GM19324 (cell line): ENCODE data around the gene HSPA1B.
"Not testable (repeated sequence)": the region's sequence is repeated elsewhere in the genome, so short reads cannot be mapped to it uniquely, and the experiment has no call there.

Experiments
- ATAC-seq: cut with Tn5 transposase; IDR thresholded peaks from one replicate; pipeline ENCODE4 v1.9.1; 2021; ENCODE audit warnings: mild to moderate bottlenecking, moderate library complexity; ENCODE audit not compliant: unreplicated experiment, low FRiP score

The HSPA1B gene

DNA sequence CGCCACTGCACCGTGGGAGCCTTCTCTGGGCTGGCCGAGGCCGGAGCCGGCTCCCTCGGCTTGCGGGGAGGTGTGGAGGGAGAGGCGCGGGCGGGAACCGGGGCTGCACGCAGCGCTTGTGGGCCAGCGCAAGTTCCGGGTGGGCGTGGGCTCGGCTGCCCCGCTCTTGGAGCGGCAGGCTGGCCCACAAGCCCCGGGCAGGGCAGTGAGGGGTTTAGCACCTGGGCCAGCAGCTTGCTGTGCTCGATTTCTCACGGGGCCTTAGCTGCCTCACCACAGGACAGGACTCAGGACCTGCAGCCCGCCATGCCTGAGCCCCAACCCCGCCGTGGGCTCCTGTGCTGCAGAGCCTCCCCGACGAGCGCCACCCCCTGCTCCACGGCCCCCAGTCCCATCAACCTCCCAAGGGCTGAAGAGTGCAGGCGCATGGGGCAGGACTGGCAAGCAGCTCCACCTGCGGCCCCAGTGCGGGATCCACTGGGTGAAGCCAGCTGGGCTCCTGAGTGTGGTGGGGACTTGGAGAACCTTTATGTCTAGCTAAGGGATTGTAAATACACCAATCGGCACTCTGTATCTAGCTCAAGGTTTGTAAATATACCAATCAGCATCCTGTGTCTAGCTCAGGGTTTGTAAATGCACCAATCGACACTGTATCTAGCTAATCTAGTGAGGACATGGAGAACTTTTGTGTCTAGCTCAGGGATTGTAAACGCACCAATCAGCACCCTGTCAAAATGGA lies 24.6 kb downstream of the HSPA1B start:
- not testable (repeated sequence) for ATAC-seq

DNA sequence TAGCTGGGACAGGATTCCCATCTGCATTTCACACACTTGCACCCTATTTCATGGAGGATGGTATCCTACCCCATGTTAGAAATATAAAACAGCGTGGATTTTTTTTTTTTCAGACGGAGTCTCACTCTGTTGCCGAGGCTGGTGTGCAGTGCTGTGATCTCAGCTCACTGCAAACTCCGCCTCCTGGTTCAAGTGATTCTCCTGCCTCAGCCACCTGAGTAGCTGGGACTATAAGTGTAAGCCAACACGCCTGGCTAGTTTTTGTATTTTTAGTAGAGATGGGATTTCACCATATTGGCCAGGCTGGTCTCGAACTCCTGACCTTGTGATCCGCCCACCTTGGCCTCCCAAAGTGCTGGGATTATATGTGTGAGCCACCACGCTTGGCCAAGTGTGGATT lies 30.2 kb downstream of the HSPA1B start:
- not testable (repeated sequence) for ATAC-seq

DNA sequence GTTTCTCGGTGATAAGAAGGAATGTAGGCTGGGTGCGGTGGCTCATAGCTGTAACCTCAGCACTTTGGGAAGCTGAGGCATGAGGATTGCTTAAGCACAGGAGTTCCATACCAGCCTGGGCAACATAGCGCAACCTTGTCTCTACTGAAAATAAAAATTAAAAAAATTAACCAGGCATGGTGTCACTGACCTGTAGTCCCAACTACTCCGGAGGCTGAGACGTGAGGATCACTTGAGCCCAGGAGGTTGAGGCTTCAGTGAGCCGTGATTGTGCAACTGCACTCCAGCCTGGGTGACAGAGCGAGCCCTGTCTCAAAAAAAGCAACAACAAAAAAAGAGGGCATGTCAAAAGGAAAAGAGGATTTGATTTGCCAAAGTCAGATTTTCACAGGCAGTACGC lies 31.2 kb downstream of the HSPA1B start:
- no peak for ATAC-seq

DNA sequence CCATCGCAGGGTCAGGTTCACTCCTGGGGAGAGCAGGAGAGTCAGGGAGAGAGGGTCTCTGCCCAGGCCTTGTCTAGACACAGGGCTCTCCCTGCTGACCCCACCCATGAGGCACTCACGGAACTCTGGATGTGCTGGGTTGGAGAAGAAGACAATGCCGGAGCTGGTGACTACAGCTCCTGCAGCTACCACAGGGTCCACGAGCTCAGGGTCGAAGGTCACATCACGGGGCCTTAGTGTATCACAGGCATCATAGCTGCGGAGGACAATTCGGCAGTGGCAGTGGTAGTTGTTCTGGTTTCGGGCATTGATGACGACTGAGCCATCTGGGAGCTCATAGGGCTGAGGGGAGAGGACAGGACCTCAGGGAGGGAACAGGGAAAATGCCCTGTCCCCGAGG lies 32.4 kb downstream of the HSPA1B start:
- ATAC-seq: no peak

DNA sequence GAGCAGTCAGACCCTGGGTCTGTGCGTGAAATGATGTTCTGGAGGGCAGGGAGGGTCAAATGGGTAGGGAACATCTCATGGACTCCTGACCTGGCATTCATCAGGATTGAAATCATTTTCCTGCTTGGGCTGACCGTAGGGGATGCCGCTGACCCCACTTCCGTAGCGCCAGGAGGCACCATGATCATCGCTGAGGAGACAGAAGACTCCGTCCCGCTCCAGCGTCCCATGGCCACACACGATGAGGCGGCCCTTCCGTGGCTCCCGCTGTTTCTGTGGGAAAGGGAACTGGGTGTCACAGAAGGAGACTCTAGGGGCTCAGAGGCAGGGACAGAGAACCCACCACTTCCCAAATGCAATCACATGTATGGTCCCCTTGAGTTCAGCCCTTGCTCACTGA lies 32.8 kb downstream of the HSPA1B start:
- ATAC-seq: no peak

DNA sequence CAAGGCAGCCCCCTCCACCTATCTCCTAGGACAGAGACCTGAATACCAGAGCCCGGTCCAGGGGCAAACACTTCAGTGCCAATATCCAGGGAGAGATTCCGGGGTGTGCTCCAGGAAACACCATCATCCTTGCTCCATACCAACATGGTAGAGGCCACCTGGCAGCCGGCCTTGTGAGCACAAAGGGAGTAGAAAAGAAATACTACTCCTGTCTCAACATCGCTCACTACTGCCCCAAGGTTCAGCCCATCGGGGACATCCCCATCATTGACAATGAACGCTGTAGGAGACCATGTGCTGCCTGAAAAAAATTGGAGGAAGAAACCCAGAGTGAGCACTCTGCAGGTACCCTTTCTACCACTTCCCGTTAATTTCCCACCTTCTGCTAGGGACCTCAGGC lies 33.6 kb downstream of the HSPA1B start:
- no peak for ATAC-seq

DNA sequence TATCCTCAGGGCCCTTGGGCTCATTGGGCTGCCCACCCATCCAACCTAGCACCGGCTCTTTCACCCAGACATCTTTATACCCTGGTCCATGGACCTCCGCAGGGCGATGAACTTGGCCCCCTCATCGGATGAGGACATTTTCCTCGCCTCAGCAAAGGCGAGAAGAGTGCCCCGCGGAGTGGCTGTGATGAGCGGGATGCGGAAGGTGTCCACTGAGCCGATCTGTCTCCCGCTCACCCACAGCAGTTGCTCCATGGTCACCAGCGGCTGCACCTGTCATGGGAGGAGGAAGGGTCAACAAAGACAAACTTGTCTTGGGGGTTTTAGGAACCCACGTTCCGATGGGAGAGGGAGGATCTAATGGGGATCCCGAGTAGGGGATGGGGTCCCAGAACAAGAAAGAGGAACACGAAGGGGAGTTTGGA lies 34.4 kb downstream of the HSPA1B start:
- ATAC-seq: no peak

DNA sequence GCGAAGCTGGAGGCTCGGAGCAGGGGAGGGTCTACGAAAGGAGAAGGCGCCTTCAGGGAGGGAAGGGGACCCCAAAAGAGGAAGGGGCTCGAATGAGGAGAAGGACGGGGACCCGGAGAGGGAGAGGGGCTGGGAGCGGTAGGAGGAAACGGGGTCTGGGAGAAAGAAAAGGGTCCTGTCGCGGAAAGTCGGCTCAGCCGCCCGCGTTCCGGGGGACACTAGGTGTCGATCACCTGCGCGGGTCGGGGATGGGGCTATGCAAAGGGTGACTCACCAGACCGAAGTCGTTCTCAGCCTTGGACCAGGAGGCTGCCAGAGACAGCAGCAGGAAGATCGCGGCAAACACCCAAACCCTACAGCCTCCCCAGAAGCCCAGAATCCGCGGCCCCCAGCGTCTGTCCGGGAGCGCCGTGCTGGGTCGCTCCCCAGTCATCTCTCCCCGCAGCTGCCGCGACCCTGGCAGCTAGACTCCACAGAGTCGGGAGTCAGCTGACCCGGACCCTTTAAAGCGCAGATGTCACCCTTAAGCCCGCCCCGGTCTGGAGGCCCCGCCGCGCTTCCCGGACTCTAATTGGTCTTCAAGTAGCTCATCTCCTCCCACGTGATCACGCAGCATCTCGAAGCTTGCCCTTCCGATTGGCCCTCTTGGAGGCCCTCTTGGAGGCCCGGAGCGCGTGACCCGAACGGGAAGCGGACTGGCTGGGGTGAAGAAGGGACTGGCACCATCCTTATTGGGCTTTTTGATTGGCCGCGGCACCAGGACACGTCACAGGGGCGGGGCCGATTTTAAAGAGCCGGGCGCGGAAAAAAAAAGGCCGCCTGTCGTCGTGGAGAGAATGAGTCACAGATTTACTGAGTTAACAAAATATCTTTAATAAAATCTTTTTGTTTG lies 35.1 kb downstream of the HSPA1B start, which contains the start of gene NEU1:
Gene NEU1, minus strand, starts transcription at position 478 of the 892 bp plus-strand sequence. Its CDS starts 45 bp downstream, at position 433.
- peak; percentile 92 for ATAC-seq

DNA sequence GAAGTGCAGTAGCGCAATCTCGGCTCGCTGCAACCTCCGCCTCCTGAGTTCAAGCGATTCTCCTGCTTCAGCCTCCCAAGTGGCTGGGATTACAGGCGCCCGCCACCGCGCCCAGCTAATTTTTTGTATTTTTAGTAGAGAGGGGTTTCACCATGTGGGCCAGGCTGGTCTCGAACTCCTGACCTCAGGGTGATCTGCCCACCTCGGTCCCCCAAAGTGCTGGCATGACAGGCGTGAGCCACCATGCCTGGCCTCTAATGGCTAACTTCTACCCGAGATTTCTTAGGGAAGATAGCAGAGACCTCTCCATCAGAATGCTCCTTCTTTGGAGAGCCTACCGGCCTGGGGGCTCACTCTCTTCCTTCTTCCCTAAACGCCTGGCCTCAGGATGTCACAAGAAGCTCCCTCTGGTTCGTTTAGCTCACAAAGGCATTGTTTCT lies 36.6 kb downstream of the HSPA1B start:
- not testable (repeated sequence) for ATAC-seq

DNA sequence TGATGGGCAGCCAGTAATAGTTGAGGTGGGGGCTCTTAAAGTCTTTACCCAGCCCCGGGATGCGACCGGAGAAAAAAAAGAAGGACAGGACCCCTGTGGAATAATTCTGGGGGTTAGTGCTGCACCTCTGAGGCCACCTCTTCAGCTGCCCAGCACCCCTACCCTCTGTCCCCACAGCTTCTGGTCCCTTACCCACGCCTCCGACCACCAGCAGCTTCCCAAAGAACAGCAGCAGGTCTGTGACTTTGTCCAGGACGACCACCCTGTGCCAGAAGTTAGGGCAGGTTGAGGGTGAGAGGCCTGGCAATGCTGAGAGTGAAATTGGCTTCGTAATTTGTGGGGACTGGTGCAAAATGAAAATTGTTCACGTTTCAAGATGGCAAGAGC lies 37.3 kb downstream of the HSPA1B start:
- no peak for ATAC-seq

DNA sequence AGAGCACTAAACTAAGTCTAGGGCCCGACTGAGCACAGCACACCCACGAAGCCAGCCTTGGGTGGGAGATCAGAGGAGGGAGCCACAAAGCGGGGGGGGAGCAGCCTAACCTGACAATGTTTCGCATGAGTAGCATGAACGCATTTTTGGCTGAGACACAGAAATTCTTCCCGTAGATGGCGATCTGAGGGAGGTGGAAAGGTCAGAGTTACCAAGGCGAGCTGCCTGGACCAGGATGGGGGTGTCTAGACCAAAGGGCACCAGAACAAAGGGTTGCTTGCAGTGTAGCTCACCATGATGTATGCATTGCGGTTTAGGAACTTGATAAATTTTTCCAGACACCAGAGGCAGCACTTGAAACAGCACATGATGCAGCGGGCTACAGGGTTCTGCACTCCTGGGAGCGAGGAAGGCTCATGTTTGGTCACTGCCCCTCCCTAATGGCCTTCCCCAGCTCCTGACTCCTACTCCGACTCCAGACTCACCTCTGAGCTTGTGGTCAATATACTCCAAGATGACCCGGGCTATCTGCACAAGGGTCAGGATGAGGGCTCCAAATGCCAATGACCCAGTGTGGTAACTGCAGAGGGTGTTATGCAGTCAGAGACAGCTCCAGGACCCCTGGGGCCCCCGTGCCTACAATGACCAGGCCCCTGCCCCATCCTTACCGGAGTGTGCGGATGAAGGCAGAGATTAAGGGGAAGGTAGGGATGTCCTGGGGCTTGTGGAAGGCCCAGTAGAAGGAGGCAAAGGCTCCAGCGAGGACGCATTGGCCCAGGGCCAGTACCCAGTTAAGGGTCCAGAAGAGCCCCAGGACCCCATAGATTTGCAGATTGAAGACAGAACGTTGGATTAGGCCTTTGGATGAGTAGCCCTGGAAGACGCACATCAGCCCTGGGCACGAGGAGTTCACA lies 37.9 kb downstream of the HSPA1B start:
- ATAC-seq: no peak

DNA sequence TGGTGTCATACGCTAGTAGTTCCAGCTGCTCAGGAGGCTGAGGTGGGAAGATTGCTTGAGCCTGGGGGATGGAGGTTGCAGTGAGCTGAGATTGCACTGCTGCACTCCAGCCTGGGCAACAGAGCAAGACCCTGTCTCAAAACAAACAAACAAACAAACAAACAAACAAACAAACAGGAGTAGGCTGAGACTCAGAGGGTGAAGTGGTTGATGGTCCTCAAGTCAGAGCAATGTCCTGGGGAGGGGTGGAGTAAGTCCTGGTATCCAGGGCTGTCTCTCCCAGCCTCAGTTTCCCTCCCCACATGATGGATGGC lies 41.1 kb downstream of the HSPA1B start:
- not testable (repeated sequence) for ATAC-seq

DNA sequence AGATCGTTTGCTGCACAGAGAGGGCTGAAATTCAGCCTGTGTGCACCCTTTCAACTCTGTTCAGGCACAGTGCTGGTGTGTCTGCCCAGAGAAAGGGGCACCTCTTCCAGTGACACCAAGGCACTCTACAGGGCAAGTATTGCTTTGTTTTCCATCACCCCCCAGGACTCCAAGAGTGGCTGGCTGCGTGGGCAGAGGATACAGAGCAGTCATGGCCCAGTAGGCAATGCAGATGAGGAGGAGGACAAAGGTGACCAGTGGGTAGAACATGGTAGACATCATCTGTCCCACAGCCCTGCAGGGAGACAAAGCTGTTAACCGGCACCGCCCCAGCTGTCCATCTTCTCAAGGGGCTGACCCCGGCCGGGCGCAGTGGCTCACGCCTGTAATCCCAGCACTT lies 41.8 kb downstream of the HSPA1B start:
- ATAC-seq: no peak

DNA sequence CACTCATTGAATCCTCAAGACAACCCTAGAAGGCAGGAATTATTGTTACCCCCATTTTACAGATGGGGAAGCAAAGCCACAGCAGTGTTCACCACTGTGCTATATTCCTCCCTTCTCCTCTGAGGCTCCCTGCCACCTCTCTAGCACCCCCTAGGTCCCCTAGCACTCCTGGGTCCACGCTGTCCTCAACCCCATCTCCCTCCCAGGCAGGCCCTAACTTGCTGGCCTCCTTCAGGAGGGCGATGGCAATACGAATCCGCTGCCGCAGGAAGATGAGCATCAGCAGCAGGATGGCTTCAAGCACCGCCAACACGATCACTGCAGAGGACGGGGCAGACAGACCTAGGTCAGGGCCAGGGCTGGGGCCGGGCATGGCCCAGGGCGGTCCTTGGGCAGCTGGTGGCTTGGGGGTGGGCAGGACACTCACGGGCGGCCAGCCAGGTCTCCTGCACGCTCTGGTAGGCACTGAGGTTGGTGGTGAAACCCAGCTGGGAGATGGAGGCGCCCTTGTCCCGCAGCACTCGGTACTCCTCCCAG lies 42.9 kb downstream of the HSPA1B start:
- ATAC-seq: no peak

DNA sequence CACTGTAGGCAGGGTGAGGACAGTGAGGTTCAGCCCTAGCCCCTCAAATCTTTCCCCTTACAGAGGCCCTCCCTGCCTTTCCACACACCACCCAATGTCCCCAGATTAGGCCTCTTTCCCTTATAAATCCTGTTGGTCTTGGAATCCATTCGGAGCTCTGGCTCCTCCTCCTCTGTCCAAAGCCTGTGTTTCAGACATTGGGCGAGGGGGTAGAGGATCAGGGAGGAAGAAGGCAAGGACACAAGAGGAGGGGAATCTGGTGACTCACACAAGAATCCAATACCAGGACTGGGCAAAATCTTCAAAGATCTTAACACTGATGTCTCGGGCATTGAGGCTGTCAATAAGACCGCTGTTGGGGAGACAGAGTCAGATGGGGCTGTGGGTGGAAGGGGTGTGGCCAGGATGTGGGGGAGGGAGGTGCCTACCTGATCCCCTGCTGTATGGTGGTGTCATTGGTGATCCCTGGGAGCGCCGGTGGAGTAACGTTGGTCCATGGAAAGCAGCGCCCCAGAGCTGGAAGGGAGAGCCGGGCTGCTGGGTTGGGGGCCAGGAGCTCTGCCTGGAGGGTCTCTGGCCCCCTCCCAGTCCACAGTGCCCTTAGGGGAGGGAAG lies 43.6 kb downstream of the HSPA1B start:
- no peak for ATAC-seq

DNA sequence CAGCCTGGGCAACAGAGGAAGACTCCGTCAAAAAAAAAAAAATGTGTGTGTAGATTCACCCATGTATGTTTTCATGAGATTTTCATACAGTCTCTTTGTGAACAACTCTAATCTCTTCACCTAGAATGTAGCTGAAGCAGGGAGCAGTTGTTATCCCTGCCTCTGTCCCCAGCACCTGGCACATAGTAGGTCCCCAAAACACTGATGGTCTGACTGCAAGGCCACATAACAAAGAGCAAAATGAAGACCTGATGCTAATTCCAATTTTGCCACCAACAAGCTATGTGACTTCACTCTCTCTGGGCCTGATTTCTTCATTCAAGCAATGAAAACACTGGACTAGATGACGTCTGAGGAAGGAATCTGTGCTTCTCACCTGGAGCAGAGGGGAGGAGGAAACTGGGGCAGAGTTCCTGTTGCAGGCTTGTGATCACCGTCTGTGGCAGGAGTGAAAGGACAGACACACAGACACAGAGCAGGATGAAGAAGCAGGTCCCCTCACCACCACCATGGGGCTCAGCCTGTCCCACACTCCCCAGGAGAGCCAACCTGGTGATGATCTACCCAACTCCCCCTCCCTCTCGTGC lies 46.6 kb downstream of the HSPA1B start:
- ATAC-seq: no peak

DNA sequence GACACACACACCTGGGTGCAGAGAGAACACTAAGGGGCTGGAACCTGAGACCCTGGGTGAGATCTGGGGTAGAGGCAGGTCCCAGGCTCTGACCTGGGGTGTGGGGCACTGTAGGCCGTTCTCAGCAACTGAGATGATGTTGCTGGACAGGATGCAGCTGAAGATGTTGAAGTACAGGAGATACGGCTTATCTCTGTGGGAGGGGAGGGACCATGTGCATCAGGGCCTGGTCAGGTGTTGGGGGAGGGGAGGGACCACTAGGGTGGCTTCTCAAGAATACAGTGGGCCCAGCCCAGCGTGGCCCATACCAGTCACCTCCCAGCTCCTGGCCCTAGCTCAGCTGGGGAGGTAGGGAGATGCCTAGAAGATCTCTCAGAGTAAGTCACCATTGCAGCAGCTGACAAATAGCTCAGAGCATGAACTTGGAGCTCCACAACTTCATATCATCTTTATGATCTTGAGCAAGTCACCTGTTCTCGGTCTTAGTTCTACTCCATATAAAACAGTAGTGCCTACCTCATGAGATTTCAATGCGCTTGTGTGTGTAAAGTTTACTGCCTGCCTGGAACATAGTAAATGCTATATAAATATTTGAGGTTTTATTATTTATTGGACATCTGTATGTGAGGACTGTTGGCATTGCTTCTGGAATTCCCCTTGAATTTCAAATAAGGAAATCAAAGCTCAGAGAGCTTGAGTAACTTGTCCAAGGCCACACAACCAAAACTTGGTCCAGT lies 47.5 kb downstream of the HSPA1B start:
- ATAC-seq: no peak

DNA sequence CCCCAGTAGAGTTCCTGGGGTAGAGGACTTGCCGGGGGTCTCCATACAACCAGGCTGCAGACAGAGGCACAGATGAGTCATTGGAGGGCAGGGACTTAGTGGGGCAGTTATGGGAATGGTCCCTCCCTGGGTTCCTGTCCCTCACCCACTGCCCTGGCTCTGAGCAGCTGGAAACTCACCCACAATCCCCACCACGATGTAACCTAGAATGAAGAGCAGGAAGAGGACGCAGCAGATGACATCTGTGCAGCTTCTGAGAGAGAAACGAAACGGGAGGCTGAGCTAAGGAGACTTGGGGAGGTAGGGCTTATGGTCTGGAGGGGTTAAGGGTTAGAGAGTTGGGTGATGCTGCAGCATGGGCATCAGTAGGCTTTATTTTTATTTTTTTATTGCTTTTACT lies 48.3 kb downstream of the HSPA1B start:
- ATAC-seq: no peak

DNA sequence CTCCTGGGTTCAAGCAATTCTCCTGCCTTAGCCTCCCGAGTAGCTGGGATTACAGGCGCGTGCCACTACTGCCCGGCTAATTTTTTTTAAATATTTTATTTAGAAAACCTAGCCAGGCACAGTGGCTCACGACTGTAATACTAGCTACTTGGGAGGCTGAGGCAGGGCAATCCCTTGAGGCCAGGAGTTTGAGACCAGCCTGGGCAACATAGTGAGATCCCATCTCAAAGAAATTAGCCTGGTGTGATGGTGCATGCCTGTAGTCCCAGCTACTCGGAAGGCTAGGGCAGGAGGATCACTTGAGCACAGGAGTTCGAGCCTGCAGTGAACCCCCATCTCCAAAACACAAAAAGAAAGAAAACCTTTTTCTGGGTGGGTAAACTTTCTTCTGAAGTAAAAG lies 48.8 kb downstream of the HSPA1B start:
- no peak for ATAC-seq
